ENCODE data around the gene PRSS50. TPM values are rescaled to one million over a fixed set of nuclear protein-coding genes. Genes with fewer than 3 reads are reported as not detected.

The PRSS50 gene
- total RNA-seq, 1 donor from 2014 or later = not detected

DNA sequence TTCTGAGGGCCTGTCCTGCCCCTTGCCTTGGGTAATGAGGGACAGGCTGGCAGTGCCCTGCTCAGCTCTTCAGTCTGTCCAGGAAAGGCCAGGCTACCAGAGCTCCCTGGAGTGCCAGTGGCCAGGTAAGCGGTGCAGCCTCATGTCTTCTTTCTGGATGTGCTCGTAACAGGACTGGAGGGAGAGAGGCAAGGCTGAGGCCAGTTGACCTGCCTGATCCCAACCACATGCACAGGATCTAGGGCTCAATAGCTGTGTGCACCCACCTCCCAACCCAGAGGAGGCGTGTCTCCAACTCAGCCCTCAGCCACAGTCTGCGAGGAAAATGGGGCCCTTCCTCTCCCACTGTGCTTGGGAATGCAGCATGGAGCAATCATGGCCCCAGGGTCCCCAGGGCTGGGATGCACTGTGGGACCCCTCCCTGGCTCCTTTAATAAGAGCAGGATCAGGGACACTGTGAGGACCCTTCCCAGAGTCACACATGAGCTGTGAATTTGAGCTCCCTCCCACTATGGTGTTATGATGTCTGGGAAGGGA is 46.7 kb downstream of the PRSS50 start:
- Mint-ChIP-seq H3K9me3 (ENCODE audit: unreplicated experiment) (peaks cover 5% of the 10 kb centered on the region), H3K36me3 (ENCODE audit: unreplicated experiment) (no peaks in the 10 kb centered on the region), H3K27ac (ENCODE audit: unreplicated experiment) (no peak overlapping the region), H3K4me1 (ENCODE audit: low read depth, unreplicated experiment) (peaks cover 10% of the 10 kb centered on the region), H3K27me3 (ENCODE audit: unreplicated experiment) (peaks cover 3% of the 10 kb centered on the region), H3K4me3 (ENCODE audit: unreplicated experiment) (no peak overlapping the region)
- peak; percentile 9 for DNase-seq
- TF ChIP-seq, protein P1, sequence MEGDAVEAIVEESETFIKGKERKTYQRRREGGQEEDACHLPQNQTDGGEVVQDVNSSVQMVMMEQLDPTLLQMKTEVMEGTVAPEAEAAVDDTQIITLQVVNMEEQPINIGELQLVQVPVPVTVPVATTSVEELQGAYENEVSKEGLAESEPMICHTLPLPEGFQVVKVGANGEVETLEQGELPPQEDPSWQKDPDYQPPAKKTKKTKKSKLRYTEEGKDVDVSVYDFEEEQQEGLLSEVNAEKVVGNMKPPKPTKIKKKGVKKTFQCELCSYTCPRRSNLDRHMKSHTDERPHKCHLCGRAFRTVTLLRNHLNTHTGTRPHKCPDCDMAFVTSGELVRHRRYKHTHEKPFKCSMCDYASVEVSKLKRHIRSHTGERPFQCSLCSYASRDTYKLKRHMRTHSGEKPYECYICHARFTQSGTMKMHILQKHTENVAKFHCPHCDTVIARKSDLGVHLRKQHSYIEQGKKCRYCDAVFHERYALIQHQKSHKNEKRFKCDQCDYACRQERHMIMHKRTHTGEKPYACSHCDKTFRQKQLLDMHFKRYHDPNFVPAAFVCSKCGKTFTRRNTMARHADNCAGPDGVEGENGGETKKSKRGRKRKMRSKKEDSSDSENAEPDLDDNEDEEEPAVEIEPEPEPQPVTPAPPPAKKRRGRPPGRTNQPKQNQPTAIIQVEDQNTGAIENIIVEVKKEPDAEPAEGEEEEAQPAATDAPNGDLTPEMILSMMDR (IDR thresholded peaks at IDR 0.05; ENCODE audit: partially characterized antibody, unreplicated experiment) = no peak

DNA sequence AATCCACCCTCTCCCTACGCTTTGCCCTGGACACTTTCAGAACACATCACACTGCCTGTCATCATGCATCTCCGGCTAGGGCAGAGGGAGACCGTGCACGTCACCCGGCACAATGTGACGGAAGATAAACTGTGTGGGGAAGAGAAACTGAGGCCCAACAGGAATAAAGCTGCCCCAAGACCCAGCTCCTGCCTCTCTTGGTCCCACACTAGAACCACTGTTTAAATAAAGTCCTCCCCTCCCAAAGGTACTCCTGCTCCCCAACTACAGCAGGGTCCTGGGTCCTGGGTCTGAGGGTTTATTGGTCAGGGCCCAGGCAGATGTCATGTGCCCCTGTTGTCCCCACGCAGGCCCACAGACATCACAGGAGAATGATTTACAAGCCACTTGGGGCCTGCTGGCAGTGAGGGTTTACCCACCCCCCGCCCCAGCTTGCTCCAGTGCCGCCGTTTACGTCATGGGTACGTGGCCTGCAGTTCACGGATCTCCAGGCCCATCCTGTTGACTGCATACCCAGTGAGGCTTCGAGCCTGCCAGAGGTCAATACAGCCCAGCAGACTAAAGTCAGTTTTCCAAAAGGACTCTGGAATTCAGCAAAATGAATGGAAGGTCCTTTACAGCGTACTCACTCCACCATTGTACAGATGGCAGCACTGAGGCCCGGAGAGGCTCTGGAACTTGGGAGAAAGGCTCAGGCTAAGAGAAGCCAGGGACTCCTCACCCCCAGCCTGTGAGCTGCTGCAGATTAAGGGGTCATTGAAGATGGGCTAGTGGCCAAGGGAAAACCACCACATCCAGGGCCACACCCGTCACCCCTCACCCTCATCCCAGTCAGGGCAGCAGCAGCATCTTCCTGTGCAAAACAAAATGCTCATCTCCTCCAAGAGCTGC is 47.4 kb downstream of the PRSS50 start:
- peaks cover 10% of the 10 kb centered on the region for H3K4me1 Mint-ChIP-seq (ENCODE audit: low read depth, unreplicated experiment)
- peaks cover 5% of the 10 kb centered on the region for H3K9me3 Mint-ChIP-seq (ENCODE audit: unreplicated experiment)
- H3K4me3 Mint-ChIP-seq (ENCODE audit: unreplicated experiment) = no peak overlapping the region
- H3K27me3 Mint-ChIP-seq (ENCODE audit: unreplicated experiment) = peaks cover 3% of the 10 kb centered on the region
- H3K27ac Mint-ChIP-seq (ENCODE audit: unreplicated experiment) = no peak overlapping the region
- peak; percentile 6 for DNase-seq
- TF ChIP-seq, protein P1 (IDR thresholded peaks at IDR 0.05; ENCODE audit: partially characterized antibody, unreplicated experiment) = no peak
- no peaks in the 10 kb centered on the region for H3K36me3 Mint-ChIP-seq (ENCODE audit: unreplicated experiment)

DNA sequence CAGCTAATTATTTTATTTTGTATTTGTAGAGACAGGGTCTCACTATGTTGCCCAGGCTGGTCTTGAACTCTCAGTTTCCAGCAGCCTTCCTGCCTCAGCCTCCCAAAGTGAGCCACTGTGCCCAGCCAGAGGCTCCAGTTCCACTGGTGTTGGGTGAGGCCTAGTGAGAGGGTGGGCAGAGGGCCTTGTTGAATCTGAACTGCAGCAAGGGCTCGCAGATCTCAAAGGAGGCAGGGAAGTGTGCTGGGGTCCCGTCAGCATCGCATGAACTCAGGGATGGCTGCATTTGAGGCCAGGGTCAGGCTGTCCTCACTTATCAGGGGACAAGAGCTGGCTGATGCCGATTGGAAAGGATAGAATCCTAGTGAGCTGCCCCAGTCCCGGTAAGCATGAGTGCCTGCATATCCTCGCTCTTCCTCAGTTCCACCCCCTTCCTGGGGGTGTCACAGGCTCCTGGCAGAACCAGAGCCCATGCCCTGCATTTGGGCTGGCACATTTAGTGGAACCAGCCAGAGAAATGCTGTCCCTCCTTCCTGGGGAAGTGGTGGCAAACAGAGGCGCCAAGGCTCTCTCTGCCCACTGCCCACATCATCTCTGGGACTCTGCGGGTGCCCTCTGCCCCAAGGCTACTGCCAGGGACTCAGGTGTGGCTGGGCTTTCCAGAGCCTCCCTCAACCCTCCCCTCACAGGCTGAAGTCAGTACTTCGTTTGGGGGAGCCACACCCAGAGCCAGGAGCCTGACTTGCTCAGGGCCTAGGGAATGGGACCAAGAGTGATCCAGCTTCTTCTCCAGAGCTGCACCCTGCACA is 48.3 kb downstream of the PRSS50 start:
- Mint-ChIP-seq H3K27ac (ENCODE audit: unreplicated experiment) (no peak overlapping the region), H3K4me3 (ENCODE audit: unreplicated experiment) (no peak overlapping the region)

DNA sequence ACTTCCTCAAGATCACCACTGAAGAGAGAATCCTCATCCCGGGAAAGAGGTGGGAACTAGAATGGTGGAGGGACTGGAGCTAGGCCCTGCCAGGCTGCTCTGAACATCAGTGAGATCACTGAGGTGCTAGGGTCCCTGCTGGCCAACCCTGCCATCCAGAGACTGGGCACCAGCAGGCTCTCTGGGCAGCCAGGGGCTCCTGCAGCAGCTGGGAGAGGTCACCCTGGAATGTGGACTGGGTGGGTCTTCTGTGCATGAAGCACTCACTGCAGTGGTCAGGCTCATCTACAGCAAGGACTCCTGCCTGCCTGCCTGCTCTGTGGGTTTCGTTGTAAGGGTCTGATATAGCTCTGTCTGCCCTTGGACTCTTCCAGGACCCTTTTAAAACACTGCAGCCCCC is 49.1 kb downstream of the PRSS50 start:
- no peaks in the 10 kb centered on the region for H3K36me3 Mint-ChIP-seq (ENCODE audit: unreplicated experiment)
- peaks cover 6% of the 10 kb centered on the region for H3K27me3 Mint-ChIP-seq (ENCODE audit: unreplicated experiment)
- H3K9me3 Mint-ChIP-seq (ENCODE audit: unreplicated experiment) = peaks cover 5% of the 10 kb centered on the region
- no peak for DNase-seq
- TF ChIP-seq, protein P1 (IDR thresholded peaks at IDR 0.05; ENCODE audit: partially characterized antibody, unreplicated experiment) = no peak
- H3K27ac Mint-ChIP-seq (ENCODE audit: unreplicated experiment) = no peak overlapping the region
- H3K4me1 Mint-ChIP-seq (ENCODE audit: low read depth, unreplicated experiment) = peaks cover 10% of the 10 kb centered on the region
- H3K4me3 Mint-ChIP-seq (ENCODE audit: unreplicated experiment) = no peak overlapping the region

More for the DNA sequence above, 48.3 kb downstream of the PRSS50 start:
- Mint-ChIP-seq H3K36me3 (ENCODE audit: unreplicated experiment) (no peaks in the 10 kb centered on the region), H3K27me3 (ENCODE audit: unreplicated experiment) (peaks cover 6% of the 10 kb centered on the region), H3K9me3 (ENCODE audit: unreplicated experiment) (peaks cover 5% of the 10 kb centered on the region), H3K4me1 (ENCODE audit: low read depth, unreplicated experiment) (peaks cover 10% of the 10 kb centered on the region)
- TF ChIP-seq, protein P1 (IDR thresholded peaks at IDR 0.05; ENCODE audit: partially characterized antibody, unreplicated experiment) = no peak
- DNase-seq = peak; percentile 15

Measured in glutamatergic neuron (in vitro differentiated cells).